ENCODE data around the gene LRRC74B.
"Not testable (repeated sequence)": the region's sequence is repeated elsewhere in the genome, so short reads cannot be mapped to it uniquely, and the experiment has no call there.

Gene LRRC74B

DNA sequence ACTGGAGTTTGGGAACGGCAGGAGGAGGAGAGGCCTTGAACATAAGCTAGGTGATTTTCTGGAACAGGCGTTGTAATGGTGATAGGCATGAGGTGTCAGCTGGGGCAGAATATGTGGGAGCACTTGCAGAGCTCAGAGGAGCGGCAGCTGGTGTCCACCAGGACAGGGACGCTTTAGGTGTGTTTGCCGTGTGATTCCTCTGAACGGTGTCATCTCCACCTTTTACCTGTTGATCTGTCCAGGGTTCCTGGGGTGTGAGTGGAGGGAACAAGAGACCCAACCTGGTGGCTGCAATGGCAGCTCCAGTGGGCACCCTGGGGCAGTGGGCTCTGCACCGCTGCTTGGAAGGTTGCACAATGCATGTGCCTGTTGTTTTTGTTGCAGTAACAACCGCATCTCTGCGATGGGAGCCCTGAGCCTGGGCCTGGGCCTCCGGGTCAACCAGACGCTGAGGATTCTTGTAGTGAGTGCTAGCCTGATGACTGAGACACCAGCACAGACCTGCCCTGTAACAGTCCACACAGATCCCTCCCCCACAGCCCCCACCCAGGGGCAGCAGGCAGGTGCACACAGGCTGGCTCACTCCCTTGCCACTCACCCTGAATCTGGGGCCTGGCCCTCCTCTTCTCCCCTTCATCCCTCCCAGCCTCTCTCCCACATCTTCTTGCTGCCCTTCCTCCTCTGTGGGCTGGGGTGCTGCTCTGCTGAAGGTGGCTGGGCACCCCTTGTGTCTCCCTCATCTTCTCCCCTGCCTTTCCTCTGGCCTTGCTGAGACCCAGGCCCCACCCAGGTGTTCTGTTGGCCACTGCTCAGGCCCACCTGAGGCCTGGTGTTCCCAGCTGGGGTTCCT, 9.2 kb downstream of the LRRC74B start:
- Histone ChIP-seq H3K9me3 (ENCODE audit: control insufficient read depth in 5 of 5, low read length in 5 of 5) (no peaks in the 10 kb centered on the region), H3K27me3 (ENCODE audit: control insufficient read depth in 5 of 5, insufficient read depth in 4 of 5, low read length in 5 of 5) (peaks cover 2 to 21% (median 15%) of the 10 kb centered on the region in 5 donors), H3K36me3 (ENCODE audit: control insufficient read depth in 5 of 5, insufficient read depth in 5 of 5, low read length in 5 of 5) (no peaks in the 10 kb centered on the region), H3K27ac (ENCODE audit: low read depth, low read length) (no peak overlapping the region), H3K4me3 (ENCODE audit: low read depth in 1 of 5, low read length in 5 of 5) (no peak overlapping the region), H3K9ac (ENCODE audit: low read length in 5 of 5) (no peak overlapping the region), H3K4me1 (ENCODE audit: control insufficient read depth in 5 of 5, insufficient read depth in 5 of 5, low read length in 5 of 5) (no peaks in the 10 kb centered on the region)

DNA sequence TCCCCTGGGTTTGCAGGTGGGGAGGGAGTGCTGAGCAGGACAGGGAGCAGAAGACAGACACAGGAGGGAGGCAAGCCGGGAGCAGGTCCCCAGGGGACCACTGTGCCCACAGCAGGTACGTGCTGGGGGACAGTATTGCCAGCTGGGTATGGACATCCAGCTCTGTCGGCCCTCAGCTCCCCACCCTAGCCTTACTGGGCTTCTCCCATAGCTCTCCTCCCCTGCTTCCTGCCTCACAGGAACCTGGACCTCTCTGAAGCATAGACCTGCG, 9.8 kb downstream of the LRRC74B start:
- H3K27me3 ChIP-seq (ENCODE audit: control insufficient read depth in 5 of 5, insufficient read depth in 4 of 5, low read length in 5 of 5): peaks cover 2 to 21% (median 15%) of the 10 kb centered on the region in 5 donors
- H3K4me1 ChIP-seq (ENCODE audit: control insufficient read depth in 5 of 5, insufficient read depth in 5 of 5, low read length in 5 of 5): no peaks in the 10 kb centered on the region
- no peaks in the 10 kb centered on the region for H3K36me3 ChIP-seq (ENCODE audit: control insufficient read depth in 5 of 5, insufficient read depth in 5 of 5, low read length in 5 of 5)
- H3K9ac ChIP-seq (ENCODE audit: low read length in 5 of 5): no peak overlapping the region
- H3K4me3 ChIP-seq (ENCODE audit: low read depth in 1 of 5, low read length in 5 of 5): no peak overlapping the region
- H3K9me3 ChIP-seq (ENCODE audit: control insufficient read depth in 5 of 5, low read length in 5 of 5): no peaks in the 10 kb centered on the region
- no peak overlapping the region for H3K27ac ChIP-seq (ENCODE audit: low read depth, low read length)

DNA sequence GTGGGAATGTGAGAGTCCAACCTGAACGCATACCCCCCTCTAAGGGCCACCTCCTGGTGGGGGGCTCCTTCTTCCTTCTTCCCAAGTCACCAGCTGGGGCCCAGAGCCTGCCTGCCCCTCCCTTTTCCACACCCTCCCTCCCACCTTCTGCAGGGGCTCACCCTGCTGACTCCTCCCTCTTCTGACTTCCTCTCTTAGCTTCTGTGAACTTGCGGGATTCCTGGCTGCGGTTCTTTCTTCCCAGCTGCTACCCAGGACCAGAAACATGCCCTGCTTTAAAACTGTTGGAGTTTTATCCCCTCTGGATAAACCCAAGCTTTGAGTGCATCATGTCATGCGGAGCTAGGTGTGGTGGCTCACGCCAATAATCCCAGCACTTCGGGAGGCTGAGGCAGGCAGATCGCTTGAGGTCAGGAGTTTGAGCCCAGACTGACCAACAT, 10.2 kb downstream of the LRRC74B start:
- H3K9ac ChIP-seq (ENCODE audit: low read length in 5 of 5): no peak overlapping the region
- no peaks in the 10 kb centered on the region for H3K36me3 ChIP-seq (ENCODE audit: control insufficient read depth in 5 of 5, insufficient read depth in 5 of 5, low read length in 5 of 5)
- H3K9me3 ChIP-seq (ENCODE audit: control insufficient read depth in 5 of 5, low read length in 5 of 5): no peaks in the 10 kb centered on the region
- H3K4me1 ChIP-seq (ENCODE audit: control insufficient read depth in 5 of 5, insufficient read depth in 5 of 5, low read length in 5 of 5): no peaks in the 10 kb centered on the region
- no peak overlapping the region for H3K4me3 ChIP-seq (ENCODE audit: low read depth in 1 of 5, low read length in 5 of 5)
- no peak overlapping the region for H3K27ac ChIP-seq (ENCODE audit: low read depth, low read length)
- peaks cover 2 to 21% (median 15%) of the 10 kb centered on the region in 5 donors for H3K27me3 ChIP-seq (ENCODE audit: control insufficient read depth in 5 of 5, insufficient read depth in 4 of 5, low read length in 5 of 5)

DNA sequence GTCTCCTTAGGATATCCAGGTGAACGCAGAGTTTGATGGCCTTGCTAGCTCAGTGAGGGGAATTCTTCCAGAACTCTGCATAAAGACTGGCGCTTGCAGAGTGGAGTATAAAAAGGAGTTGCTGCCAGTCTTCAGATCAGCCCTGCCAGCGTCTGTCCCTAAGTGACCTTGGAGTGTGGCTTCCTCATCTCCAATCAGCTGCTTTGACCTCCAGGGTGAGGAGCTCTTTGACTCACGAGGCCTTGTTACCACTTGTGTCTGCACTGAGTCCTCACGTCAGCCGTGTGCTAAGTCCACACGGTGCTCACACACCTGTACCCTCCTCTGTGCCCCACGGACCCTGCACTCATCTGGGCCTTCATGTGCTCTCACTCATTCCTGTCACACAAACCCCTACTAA, 14.6 kb downstream of the LRRC74B start:
- not testable (repeated sequence) for H3K36me3 ChIP-seq (ENCODE audit: control insufficient read depth in 5 of 5, insufficient read depth in 5 of 5, low read length in 5 of 5); H3K4me1 ChIP-seq (ENCODE audit: control insufficient read depth in 5 of 5, insufficient read depth in 5 of 5, low read length in 5 of 5); H3K9me3 ChIP-seq (ENCODE audit: control insufficient read depth in 5 of 5, low read length in 5 of 5); H3K9ac ChIP-seq (ENCODE audit: low read length in 5 of 5); H3K27ac ChIP-seq (ENCODE audit: low read depth, low read length); H3K4me3 ChIP-seq (ENCODE audit: low read depth in 1 of 5, low read length in 5 of 5)
- peaks cover 2 to 17% (median 8%) of the 10 kb centered on the region in 5 donors for H3K27me3 ChIP-seq (ENCODE audit: control insufficient read depth in 5 of 5, insufficient read depth in 4 of 5, low read length in 5 of 5)

DNA sequence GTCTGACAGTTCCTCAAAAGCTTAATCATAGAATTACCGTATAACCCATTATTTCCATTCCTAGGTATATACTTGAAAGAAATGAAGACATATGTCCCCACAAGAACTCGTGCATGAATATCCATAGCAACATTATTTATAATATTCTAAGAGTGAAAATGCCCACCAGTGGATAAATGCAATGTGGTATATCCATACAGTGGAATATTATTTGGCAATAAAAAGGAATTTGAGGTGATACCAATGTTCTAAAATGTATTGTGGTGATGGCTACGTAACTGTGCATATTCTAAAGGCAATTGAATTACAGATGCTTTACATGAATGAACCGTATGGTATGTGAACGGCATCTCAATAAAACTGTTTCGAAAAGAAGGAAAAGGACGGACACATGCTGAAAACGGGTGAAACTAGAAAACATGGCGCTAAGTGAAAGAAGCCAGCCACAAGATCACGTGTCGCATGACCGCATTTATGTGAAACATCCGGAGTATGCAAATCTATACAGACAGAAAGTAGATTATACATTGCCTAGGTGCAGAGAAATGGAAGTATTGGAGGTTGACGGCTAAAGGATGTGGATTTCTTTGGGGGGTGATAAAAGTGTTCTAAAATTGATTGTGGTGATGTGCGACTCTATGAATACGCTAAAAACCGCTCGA, 16.0 kb downstream of the LRRC74B start:
- not testable (repeated sequence) for H3K27me3 ChIP-seq (ENCODE audit: control insufficient read depth in 5 of 5, insufficient read depth in 4 of 5, low read length in 5 of 5); H3K27ac ChIP-seq (ENCODE audit: low read depth, low read length); H3K4me3 ChIP-seq (ENCODE audit: low read depth in 1 of 5, low read length in 5 of 5); H3K9me3 ChIP-seq (ENCODE audit: control insufficient read depth in 5 of 5, low read length in 5 of 5); H3K9ac ChIP-seq (ENCODE audit: low read length in 5 of 5); H3K4me1 ChIP-seq (ENCODE audit: control insufficient read depth in 5 of 5, insufficient read depth in 5 of 5, low read length in 5 of 5); H3K36me3 ChIP-seq (ENCODE audit: control insufficient read depth in 5 of 5, insufficient read depth in 5 of 5, low read length in 5 of 5)

DNA sequence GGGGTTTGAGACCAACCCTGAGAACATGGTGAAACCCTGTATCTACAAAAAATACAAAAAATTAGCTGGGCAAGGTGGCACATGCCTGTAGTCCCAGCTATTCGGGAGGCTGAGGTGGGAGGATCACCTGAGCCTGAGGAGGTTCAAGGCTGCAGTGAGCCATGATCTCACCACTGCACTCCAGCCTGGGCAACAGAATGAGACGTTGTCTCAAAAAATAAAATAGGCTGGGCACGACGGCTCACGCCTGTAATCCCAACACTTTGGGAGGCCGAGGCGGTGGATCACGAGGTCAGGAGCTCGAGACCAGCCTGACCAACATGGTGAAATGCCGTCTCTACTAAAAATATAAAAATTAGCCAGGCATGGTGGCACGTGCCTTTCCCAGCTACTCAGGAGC, 18.7 kb downstream of the LRRC74B start:
- not testable (repeated sequence) for H3K4me3 ChIP-seq (ENCODE audit: low read depth in 1 of 5, low read length in 5 of 5); H3K36me3 ChIP-seq (ENCODE audit: control insufficient read depth in 5 of 5, insufficient read depth in 5 of 5, low read length in 5 of 5); H3K9ac ChIP-seq (ENCODE audit: low read length in 5 of 5); H3K27me3 ChIP-seq (ENCODE audit: control insufficient read depth in 5 of 5, insufficient read depth in 4 of 5, low read length in 5 of 5); H3K27ac ChIP-seq (ENCODE audit: low read depth, low read length); H3K4me1 ChIP-seq (ENCODE audit: control insufficient read depth in 5 of 5, insufficient read depth in 5 of 5, low read length in 5 of 5); H3K9me3 ChIP-seq (ENCODE audit: control insufficient read depth in 5 of 5, low read length in 5 of 5)

DNA sequence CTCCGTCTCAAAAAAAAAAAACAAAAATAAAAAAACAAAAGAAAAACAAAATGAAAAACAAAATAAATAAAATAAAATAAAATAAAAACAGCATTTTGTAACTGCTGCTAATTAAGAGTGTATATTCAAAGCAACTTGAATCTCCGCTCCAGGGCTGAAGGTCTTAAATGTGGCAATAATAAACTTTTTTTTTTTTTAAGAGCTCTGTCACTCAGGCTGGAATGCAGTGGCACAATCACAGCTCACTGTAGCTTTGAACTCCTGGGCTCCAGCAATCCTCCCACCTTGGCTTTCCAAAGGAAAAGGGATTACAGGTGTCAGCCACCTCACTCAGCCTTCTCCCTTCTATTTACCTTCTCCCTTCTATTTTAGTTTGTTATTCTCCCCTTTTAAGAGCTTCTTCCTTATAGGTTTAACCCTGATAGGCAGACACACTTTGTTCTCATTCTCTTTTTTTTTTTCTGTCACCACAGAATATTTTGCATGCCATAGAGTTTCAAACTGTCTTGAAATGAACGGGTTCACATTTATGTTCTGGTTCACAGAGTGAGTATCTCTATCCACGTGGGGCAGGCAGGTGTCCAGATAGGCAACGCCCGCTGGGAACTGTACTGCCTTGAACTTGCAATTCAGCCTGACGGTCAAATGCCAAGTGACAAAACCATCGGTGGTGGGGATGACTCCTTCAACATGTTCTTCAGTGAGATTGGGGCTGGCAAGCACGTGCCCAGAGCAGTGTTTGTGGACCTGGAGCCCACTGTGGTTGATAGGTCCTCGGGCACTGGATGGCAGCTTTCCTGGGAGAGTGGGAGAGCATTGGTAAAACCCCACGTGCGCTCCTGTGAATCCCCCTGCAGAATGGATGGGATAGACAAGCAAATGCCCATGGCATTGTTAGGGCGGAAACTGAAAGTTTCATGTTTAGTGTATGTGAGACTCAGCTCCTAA, 19.4 kb downstream of the LRRC74B start:
- H3K36me3 ChIP-seq (ENCODE audit: control insufficient read depth in 5 of 5, insufficient read depth in 5 of 5, low read length in 5 of 5): no peaks in the 10 kb centered on the region
- no peaks in the 10 kb centered on the region for H3K9me3 ChIP-seq (ENCODE audit: control insufficient read depth in 5 of 5, low read length in 5 of 5)
- H3K4me3 ChIP-seq (ENCODE audit: low read depth in 1 of 5, low read length in 5 of 5): no peak overlapping the region
- H3K4me1 ChIP-seq (ENCODE audit: control insufficient read depth in 5 of 5, insufficient read depth in 5 of 5, low read length in 5 of 5): no peaks in the 10 kb centered on the region
- H3K27me3 ChIP-seq (ENCODE audit: control insufficient read depth in 5 of 5, insufficient read depth in 4 of 5, low read length in 5 of 5): no peaks in the 10 kb centered on the region
- H3K9ac ChIP-seq (ENCODE audit: low read length in 5 of 5): no peak overlapping the region
- H3K27ac ChIP-seq (ENCODE audit: low read depth, low read length): no peak overlapping the region

DNA sequence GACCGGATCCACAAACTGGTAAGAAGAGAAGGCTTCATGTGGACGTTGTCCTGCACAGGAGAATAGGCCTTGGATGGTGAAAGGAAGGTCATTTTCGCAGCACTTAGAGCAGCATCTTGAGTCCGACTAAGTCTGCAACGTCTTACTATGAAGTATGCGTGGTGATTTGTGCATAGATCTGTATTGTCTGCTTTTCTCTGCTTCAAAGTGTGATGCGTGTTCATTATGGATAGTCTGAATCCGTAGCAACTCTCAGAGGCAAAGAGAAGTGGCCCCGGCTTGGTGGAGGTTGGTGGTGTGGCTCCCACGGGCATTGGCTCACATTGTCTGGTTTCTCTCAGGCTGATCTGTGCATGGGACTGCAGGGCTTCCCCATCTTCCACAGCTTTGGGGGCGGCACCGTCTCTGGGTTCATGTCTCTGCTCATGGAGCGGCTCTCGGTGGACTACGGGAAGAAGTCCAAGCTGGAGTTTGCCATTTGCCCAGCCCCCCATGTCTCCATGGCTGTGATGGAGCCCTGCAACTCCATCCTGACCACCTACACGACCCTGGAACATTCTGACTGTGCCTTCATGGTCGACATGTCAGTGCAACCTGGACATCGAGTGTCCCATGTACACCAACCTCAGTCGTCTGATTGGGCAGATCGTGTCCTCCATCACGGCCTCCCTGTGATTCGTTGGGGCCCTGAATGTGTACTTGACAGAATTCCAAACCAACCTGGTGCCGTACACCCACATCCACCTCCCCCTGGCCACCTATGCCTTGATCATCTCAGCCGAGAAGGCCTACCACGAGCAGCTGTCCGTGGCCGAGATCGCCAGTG, 21.5 kb downstream of the LRRC74B start:
- H3K4me3 ChIP-seq (ENCODE audit: low read depth in 1 of 5, low read length in 5 of 5): no peak overlapping the region
- H3K27me3 ChIP-seq (ENCODE audit: control insufficient read depth in 5 of 5, insufficient read depth in 4 of 5, low read length in 5 of 5): peaks cover 0 to 4% (median 0%) of the 10 kb centered on the region in 5 donors
- no peak overlapping the region for H3K27ac ChIP-seq (ENCODE audit: low read depth, low read length)
- no peak overlapping the region for H3K9ac ChIP-seq (ENCODE audit: low read length in 5 of 5)
- H3K36me3 ChIP-seq (ENCODE audit: control insufficient read depth in 5 of 5, insufficient read depth in 5 of 5, low read length in 5 of 5): no peaks in the 10 kb centered on the region
- peaks cover 0 to 3% (median 0%) of the 10 kb centered on the region in 5 donors for H3K9me3 ChIP-seq (ENCODE audit: control insufficient read depth in 5 of 5, low read length in 5 of 5)
- H3K4me1 ChIP-seq (ENCODE audit: control insufficient read depth in 5 of 5, insufficient read depth in 5 of 5, low read length in 5 of 5): no peaks in the 10 kb centered on the region

DNA sequence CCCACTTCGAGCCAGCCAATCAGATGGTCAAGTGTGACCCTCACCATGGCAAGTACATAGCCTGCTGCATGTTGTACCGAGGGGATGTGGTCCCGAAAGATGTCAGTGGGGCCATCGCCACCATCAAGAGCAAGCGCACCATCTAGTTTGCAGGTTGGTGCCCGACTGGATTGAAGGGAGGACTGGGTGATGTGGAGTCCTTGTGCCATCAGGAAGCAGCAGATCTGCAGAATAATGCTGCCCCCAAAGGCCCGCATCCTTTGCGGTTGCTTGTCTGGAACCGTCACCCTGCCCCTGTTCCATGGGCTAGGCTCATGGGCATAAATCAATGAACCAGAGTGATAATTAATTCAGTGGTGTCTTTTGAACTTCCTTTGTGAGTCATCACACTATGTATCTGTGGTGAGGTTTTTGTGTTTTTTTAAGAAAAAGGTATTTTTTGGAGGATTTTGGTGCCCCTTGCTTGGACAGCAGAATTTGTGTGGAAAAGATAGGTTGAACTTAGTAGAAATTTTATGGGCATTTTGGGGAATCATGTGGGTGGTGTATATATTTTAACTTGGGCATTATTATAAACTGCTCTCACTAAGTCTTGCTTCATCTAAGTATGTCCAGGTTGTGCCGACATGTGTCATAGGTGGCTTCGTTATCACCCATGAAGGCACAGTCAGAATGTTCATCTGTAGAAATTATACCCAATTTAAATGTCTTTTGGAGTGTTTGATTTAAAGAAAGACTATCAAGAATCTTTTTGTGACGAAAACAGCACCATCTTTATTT, 22.3 kb downstream of the LRRC74B start:
- Histone ChIP-seq H3K9ac (ENCODE audit: low read length in 5 of 5) (no peak overlapping the region), H3K36me3 (ENCODE audit: control insufficient read depth in 5 of 5, insufficient read depth in 5 of 5, low read length in 5 of 5) (no peaks in the 10 kb centered on the region)

More for the DNA sequence above, 22.3 kb downstream of the LRRC74B start:
- Histone ChIP-seq H3K9me3 (ENCODE audit: control insufficient read depth in 5 of 5, low read length in 5 of 5) (peaks cover 0 to 3% (median 0%) of the 10 kb centered on the region in 5 donors), H3K27ac (ENCODE audit: low read depth, low read length) (no peak overlapping the region), H3K27me3 (ENCODE audit: control insufficient read depth in 5 of 5, insufficient read depth in 4 of 5, low read length in 5 of 5) (peaks cover 0 to 4% (median 0%) of the 10 kb centered on the region in 5 donors), H3K4me1 (ENCODE audit: control insufficient read depth in 5 of 5, insufficient read depth in 5 of 5, low read length in 5 of 5) (no peaks in the 10 kb centered on the region), H3K4me3 (ENCODE audit: low read depth in 1 of 5, low read length in 5 of 5) (no peak overlapping the region)

Measured in subcutaneous abdominal adipose tissue (tissue), 5 donors.